Suprapubic skin (tissue), 4 donors: ENCODE results near the gene ELMOD2. TPM values are rescaled to one million over a fixed set of nuclear protein-coding genes. Genes with fewer than 3 reads are reported as not detected.
A peak's percentile ranks its signal among the peaks of the same experiment; 100 is the strongest.
"Not testable (repeated sequence)": the region's sequence is repeated elsewhere in the genome, so short reads cannot be mapped to it uniquely, and the experiment has no call there.

Experiments
- DNase-seq, 2 donors: peaks; one replicate each; pipeline ENCODE4 v3.0.0-alpha.2; 2019; ENCODE audit warnings: low spot score in 2 of 2
- H3K27ac ChIP-seq: fragments of 200-600 bp; sonication (generic); one replicate; pipeline ENCODE4 v1.5.1; 2019
- H3K27me3 ChIP-seq: fragments of 200-600 bp; sonication (generic); one replicate; pipeline ENCODE4 v1.5.1; 2019
- H3K36me3 ChIP-seq: fragments of 200-600 bp; sonication (generic); one replicate; pipeline ENCODE4 v1.5.1; 2019
- H3K4me1 ChIP-seq: fragments of 200-600 bp; sonication (generic); one replicate; pipeline ENCODE4 v1.5.1; 2019
- H3K4me3 ChIP-seq: fragments of 200-600 bp; sonication (generic); one replicate; pipeline ENCODE4 v1.5.1; 2019; ENCODE audit warnings: mild to moderate bottlenecking
- H3K9me3 ChIP-seq: fragments of 200-600 bp; sonication (generic); one replicate; pipeline ENCODE4 v1.5.1; 2019
- EP300 ChIP-seq: sonication (generic); formaldehyde crosslinking; IDR thresholded peaks from one replicate; pipeline ENCODE4 v1.6.1; 2017; ENCODE audit warnings: antibody characterized with exemption
- POLR2A ChIP-seq, 2 donors: fragments of 450-650 bp; IDR thresholded peaks; one replicate each; pipeline ENCODE4 v1.6.1; 2017; ENCODE audit warnings: antibody characterized with exemption in 2 of 2, mild to moderate bottlenecking in 2 of 2, moderate library complexity in 2 of 2
- POLR2AphosphoS5 ChIP-seq, 3 donors: sonication (generic); formaldehyde crosslinking; IDR thresholded peaks; one replicate each; pipeline ENCODE4 v1.6.1; 2017; ENCODE audit warnings: antibody characterized with exemption in 3 of 3
- WGBS: methylation state at CpG from one replicate; pipeline ENCODE4 v1.1.5; 2018; 5-methylcytosine and 5-hydroxymethylcytosine counted together
- total RNA-seq, 4 donors: library from RNA; depleted of rRNA; stranded (reverse); fragments of >200 nt; gene quantifications; one replicate each; pipeline ENCODE4 v1.1.0, GENCODE V29; 2016
- TF ChIP-seq, protein P1 (sequence below), 2 donors: fragments of 200-600 bp in 1 of 2; fragments of 450-650 bp in 1 of 2; sonication (generic) in 1 of 2; IDR thresholded peaks; one replicate each; pipeline ENCODE4 v1.5.1; 2016 to 2019; ENCODE audit warnings: antibody characterized with exemption in 2 of 2, mild to moderate bottlenecking in 1 of 2, moderate library complexity in 1 of 2

The ELMOD2 gene
- total RNA-seq, 4 donors from 2014 or later, result 12.2 to 20.8 (median 17.1) TPM

DNA sequence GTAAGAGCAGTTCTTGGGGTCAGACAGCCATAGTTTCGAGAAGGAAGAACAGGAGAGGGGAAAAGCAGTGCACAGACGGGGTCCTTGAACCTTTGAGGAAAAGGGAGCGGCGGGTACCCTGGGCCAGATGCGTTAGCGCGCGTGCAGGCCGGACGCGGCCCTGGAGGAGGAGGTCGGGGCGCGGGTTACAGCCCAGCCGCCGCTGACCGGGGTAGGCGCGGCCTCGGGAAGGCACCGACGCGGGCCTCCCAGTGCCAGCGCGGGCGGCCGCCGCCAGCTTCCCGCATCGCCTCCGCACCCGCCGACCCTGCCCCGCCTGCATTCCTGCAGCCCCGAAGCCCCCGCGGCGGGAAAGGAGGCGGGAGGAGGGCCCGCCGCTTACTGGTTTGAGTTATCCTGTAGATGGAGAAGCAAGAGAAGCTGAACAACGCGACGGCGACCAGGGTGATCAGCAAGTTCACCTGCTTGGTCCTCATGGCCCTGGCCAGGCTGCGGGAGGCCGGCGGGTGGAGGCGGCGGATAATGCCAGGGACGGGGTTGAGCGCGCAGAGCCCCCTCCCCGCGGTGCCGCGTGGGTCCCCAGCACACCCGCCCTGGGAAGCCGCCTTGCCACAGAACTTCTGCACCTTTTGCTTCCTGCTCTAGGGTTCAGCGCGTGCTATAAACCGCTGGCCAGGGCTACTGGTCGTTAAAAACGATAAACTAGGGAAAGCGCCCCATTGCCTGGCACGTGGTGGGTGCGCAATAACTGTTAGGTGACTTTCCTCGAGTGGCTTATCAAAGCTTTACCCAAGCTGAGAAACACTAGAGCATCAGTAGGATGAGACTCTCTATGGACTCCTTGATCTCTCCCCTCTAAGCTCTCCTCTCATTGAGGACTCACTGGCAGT, 26.0 kb upstream of the ELMOD2 start, which contains the start of gene MGAT4D:
TSS of gene MGAT4D (minus strand) at position 547 of the 890 bp plus-strand sequence. CDS start at position 476, 71 bp downstream.
- no peaks in the 10 kb centered on the region for H3K9me3 ChIP-seq
- peak within 1 kb of the TSS; percentile 34 for H3K4me3 ChIP-seq
- H3K36me3 ChIP-seq, result no peaks in the 10 kb centered on the region
- peaks cover 4% of the 10 kb centered on the region for H3K4me1 ChIP-seq
- 12% methylated on average over 29 of the region's 68 CpGs for WGBS
- no peak within 1 kb of the TSS for H3K27ac ChIP-seq
- DNase-seq, result peak in 1 of 2 donors; percentile 78
- TF ChIP-seq, protein P1, sequence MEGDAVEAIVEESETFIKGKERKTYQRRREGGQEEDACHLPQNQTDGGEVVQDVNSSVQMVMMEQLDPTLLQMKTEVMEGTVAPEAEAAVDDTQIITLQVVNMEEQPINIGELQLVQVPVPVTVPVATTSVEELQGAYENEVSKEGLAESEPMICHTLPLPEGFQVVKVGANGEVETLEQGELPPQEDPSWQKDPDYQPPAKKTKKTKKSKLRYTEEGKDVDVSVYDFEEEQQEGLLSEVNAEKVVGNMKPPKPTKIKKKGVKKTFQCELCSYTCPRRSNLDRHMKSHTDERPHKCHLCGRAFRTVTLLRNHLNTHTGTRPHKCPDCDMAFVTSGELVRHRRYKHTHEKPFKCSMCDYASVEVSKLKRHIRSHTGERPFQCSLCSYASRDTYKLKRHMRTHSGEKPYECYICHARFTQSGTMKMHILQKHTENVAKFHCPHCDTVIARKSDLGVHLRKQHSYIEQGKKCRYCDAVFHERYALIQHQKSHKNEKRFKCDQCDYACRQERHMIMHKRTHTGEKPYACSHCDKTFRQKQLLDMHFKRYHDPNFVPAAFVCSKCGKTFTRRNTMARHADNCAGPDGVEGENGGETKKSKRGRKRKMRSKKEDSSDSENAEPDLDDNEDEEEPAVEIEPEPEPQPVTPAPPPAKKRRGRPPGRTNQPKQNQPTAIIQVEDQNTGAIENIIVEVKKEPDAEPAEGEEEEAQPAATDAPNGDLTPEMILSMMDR (IDR thresholded peaks at IDR 0.05), result no peak
- TF ChIP-seq POLR2AphosphoS5 (IDR thresholded peaks at IDR 0.05), result no peak
- no peak for TF ChIP-seq EP300
- TF ChIP-seq POLR2A (IDR thresholded peaks at IDR 0.05), result no peak
- peaks cover 72% of the 10 kb centered on the region for H3K27me3 ChIP-seq

DNA sequence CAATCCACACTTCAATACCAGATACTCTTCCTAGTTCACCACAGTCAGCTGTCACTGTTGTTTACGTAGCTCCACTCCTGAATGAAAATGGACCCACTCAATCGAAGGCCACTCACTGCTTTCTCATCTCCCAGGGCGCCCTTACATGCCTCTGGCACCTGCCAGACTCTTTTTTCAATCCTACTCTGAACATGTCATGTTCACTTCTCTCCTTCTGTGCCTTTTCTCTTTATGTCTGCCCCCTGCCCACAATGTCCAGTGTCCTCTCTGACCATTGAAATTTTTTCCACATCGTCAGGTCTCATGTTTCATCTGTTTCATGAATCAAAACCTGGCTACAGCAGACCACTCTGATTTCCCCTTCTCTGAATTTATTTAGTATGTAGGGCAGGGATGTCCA, 24.6 kb upstream of the ELMOD2 start:
- DNase-seq, result no peak
- Histone ChIP-seq H3K36me3 (no peaks in the 10 kb centered on the region), H3K4me3 (no peak overlapping the region), H3K9me3 (no peaks in the 10 kb centered on the region), H3K27ac (no peak overlapping the region), H3K4me1 (peaks cover 4% of the 10 kb centered on the region), H3K27me3 (peaks cover 69% of the 10 kb centered on the region)
- TF ChIP-seq, protein P1 (IDR thresholded peaks at IDR 0.05), result no peak
- no peak for TF ChIP-seq POLR2AphosphoS5 (IDR thresholded peaks at IDR 0.05)
- no peak for TF ChIP-seq EP300
- no peak for TF ChIP-seq POLR2A (IDR thresholded peaks at IDR 0.05)
- 86% methylated on average over 4 of the region's 4 CpGs for WGBS

DNA sequence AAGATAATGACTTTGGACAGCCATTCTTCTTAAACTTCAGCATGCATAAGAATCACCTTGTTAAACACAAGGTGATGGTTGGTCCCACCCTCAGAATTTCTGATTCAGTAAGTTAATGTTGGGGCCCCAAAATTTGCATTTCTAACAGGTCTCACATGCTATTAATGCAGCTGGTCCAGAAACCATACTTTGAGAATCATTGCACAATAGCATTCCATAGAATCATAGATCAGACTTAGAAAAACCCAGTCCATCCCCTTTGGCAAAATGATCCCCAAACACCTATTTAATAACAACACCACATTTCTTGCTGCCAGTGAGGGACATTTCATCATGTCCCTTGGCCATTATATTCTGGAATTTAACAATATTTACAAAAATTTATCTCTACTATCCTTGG, 19.7 kb upstream of the ELMOD2 start:
- no peak for DNase-seq
- peaks cover 28% of the 10 kb centered on the region for H3K27me3 ChIP-seq
- H3K27ac ChIP-seq, result no peak overlapping the region

DNA sequence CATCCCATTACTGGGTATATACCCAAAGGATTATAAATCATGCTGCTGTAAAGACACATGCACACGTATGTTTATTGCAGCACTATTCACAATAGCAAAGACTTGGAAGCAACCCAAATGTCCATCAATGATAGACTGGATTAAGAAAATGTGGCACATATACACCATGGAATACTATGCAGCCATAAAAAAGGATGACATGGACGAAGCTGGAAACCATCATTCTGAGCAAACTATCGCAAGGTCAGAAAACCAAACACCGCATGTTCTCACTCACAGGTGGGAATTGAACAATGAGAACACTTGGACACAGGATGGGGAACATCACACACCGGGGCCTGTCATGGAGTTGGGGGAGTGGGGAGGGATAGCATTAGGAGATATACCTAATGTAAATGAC, 10.2 kb upstream of the ELMOD2 start:
- H3K4me3 ChIP-seq, H3K36me3 ChIP-seq, H3K27ac ChIP-seq, H3K27me3 ChIP-seq, H3K9me3 ChIP-seq, H3K4me1 ChIP-seq, DNase-seq: not testable (repeated sequence)
- 94% methylated on average over 5 of the region's 5 CpGs for WGBS

More for the DNA sequence above, 19.7 kb upstream of the ELMOD2 start:
- Histone ChIP-seq H3K4me3 (no peak overlapping the region), H3K36me3 (no peaks in the 10 kb centered on the region), H3K9me3 (no peaks in the 10 kb centered on the region), H3K4me1 (no peaks in the 10 kb centered on the region)
- TF ChIP-seq POLR2A (IDR thresholded peaks at IDR 0.05), result no peak
- TF ChIP-seq POLR2AphosphoS5 (IDR thresholded peaks at IDR 0.05), result no peak
- no peak for TF ChIP-seq EP300
- TF ChIP-seq, protein P1 (IDR thresholded peaks at IDR 0.05), result no peak

DNA sequence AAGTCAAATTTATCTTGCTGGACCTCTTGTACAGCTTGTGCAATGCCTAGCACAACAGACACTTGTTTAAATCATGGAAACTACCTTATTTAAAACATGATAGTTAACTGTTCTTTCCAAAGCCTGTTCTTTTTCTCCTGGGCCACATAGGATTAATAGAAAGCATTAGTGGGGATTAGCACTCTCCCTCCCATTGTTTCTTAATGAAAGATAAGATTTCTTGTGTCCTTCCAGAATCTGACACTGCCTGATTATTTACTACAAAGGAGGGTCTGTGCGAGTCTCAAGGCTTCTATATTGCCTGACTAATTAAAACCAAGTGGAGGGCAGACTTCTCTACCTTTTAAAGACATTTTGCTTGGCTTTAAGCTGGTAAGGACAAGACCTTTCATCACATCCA, 8.5 kb upstream of the ELMOD2 start:
- WGBS, result 0% methylated on average over 1 of the region's 1 CpG
- H3K4me1 ChIP-seq, result no peaks in the 10 kb centered on the region
- H3K9me3 ChIP-seq, result no peaks in the 10 kb centered on the region

More for the DNA sequence above, 8.5 kb upstream of the ELMOD2 start:
- no peak overlapping the region for H3K4me3 ChIP-seq
- DNase-seq, result no peak
- H3K36me3 ChIP-seq, result no peaks in the 10 kb centered on the region
- peaks cover 6% of the 10 kb centered on the region for H3K27me3 ChIP-seq
- H3K27ac ChIP-seq, result no peak overlapping the region
- TF ChIP-seq EP300, result no peak
- no peak for TF ChIP-seq POLR2A (IDR thresholded peaks at IDR 0.05)
- TF ChIP-seq, protein P1 (IDR thresholded peaks at IDR 0.05), result no peak
- no peak for TF ChIP-seq POLR2AphosphoS5 (IDR thresholded peaks at IDR 0.05)
